ENCODE results near the gene RAD54L. TPM values are rescaled to one million over a fixed set of nuclear protein-coding genes. Genes with fewer than 3 reads are reported as not detected.

RAD54L gene
- total and polyA plus RNA-seq, 2 of the 4 experiments (the other 2 are of a cell fraction): 4.8 to 10.6 TPM

DNA sequence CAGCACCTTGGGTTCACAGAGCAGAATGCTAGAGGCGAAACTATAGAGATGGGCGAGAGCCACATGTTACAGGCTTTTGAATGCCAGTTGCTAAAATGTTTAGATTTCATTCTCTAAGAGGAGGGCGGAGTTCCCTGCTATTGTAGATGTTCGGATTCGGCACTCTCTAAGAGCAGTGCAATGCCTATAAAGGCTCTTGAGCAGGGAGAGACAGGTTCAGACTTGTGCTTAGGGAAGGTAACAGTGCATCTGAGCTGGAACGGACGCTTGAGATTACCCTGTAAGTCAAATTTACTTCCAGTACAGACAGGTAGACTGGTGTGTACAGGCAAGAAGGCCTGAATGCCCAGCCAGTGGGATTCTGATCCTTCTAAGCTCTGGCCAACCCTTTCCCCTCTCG, 29.1 kb upstream of the RAD54L start:
- ChIA-PET CTCF (interaction anchor here (0.6 kb wide), 1 partner anchor 181 kb away, joined by 3 read pairs; no protein-coding TSS in a partner anchor), POLR2A (ENCODE audit: unreplicated experiment) (no interaction called here)

More for the DNA sequence above, 29.1 kb upstream of the RAD54L start:
- WGBS, 2 experiments (ENCODE audit: extremely low coverage in 2 of 2, insufficient read length in 1 of 2): 100% methylated on average over 2 of the region's 8 CpGs; no CpG with 5 or more reads in 1 of the 2 experiments
- Histone ChIP-seq H4K8ac (ENCODE audit: low read depth in 2 of 2, low read length in 2 of 2) (0 out of 4 replicates have a peak overlapping the region, but pooled peaks of 1 of the 2 experiments have one; percentile 17), H3K36me3 (ENCODE audit: control insufficient read depth, insufficient read depth, low read length) (peaks cover 2% of the 10 kb centered on the region; the same call in 1 of the 2 replicates), H2AK9ac (replicated peaks; ENCODE audit: low read depth, low read length, poor library complexity) (peak overlapping the region; percentile 3), H3K9me1 (ENCODE audit: insufficient read depth, low read length) (0 out of 2 replicates have a peak, but pooled peaks cover 6% of the 10 kb centered on the region), H2BK5ac (ENCODE audit: low read depth, low read length, poor library complexity, severe bottlenecking) (no peak overlapping the region), H3K14ac (replicated peaks; ENCODE audit: low read depth, low read length) (0 out of 2 replicates have a peak overlapping the region, but pooled peaks have one; percentile 58), H3K18ac (ENCODE audit: low read depth, low read length) (no peak overlapping the region), H3K9ac (ENCODE audit: low read depth, low read length) (no peak overlapping the region), H3K27ac (ENCODE audit: insufficient read depth, low read length) (peak overlapping the region; percentile 3; the same call in 1 of the 2 replicates), H2BK20ac (ENCODE audit: low read depth, low read length) (peak overlapping the region; percentile 18; the same call in 1 of the 2 replicates), H3K27me3 (ENCODE audit: control insufficient read depth, insufficient read depth, low read length) (no peaks in the 10 kb centered on the region), H2AFZ (replicated peaks; ENCODE audit: low read length, poor library complexity) (no peak overlapping the region), H3K79me1 (ENCODE audit: low read depth in 1 of 2, low read length in 2 of 2) (no peaks in the 10 kb centered on the region), H4K5ac (ENCODE audit: low read depth, low read length) (no peak overlapping the region; the same call in 1 of the 2 replicates), H3K23ac (ENCODE audit: low read depth, low read length) (no peak overlapping the region), H2BK15ac (ENCODE audit: low read depth, low read length) (no peak overlapping the region), H2BK120ac (ENCODE audit: low read depth, low read length) (peak overlapping the region; percentile 34), H3K4me3 (ENCODE audit: insufficient read depth, low read depth, low read length) (no peak overlapping the region), H4K91ac (ENCODE audit: insufficient read depth, low read depth, low read length) (no peak overlapping the region), H3K4ac (ENCODE audit: low read depth, low read length) (no peak overlapping the region), H4K20me1 (ENCODE audit: insufficient read depth, low read length) (no peaks in the 10 kb centered on the region), H3K56ac (ENCODE audit: extremely low read depth, insufficient read depth, low read length) (no peak overlapping the region), H3K9me3 (ENCODE audit: control insufficient read depth, insufficient read depth, low read length) (no peaks in the 10 kb centered on the region), H3K4me1 (ENCODE audit: control insufficient read depth, insufficient read depth, low read length) (peaks cover 2% of the 10 kb centered on the region; the same call in 1 of the 2 replicates), H3K4me2 (ENCODE audit: low read depth, low read length) (no peak overlapping the region), H2AK5ac (ENCODE audit: low read depth, low read length) (no peak overlapping the region)
- ATAC-seq (ENCODE audit: low read depth) (peak; percentile 66), DNase-seq (no peak)
- intact Hi-C loops (cut with micrococcal nuclease): no loop called here
- dilution Hi-C loops (cut with HindIII; ENCODE audit: low sequenced_read_pairs, unreplicated experiment): no loop called here
- in situ Hi-C loops (cut with MboI; ENCODE audit: low sequenced_read_pairs): no loop called here
- BruUV-seq (replicated peaks): no TSS peak
- TF ChIP-seq, protein P1, sequence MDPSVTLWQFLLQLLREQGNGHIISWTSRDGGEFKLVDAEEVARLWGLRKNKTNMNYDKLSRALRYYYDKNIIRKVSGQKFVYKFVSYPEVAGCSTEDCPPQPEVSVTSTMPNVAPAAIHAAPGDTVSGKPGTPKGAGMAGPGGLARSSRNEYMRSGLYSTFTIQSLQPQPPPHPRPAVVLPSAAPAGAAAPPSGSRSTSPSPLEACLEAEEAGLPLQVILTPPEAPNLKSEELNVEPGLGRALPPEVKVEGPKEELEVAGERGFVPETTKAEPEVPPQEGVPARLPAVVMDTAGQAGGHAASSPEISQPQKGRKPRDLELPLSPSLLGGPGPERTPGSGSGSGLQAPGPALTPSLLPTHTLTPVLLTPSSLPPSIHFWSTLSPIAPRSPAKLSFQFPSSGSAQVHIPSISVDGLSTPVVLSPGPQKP (IDR thresholded peaks at IDR 0.05; ENCODE audit: borderline replicate concordance, low read depth, low read length): no peak
- no peak for TF ChIP-seq NFE2L2 (IDR thresholded peaks at IDR 0.05; ENCODE audit: low read depth, low read length)
